GM21825 (cell line): ENCODE measurements around the gene SGCD.

Experiments used
- ATAC-seq: cut with Tn5 transposase; IDR thresholded peaks from one replicate; pipeline ENCODE4 v1.9.1; 2021; ENCODE audit warnings: mild to moderate bottlenecking, moderate library complexity; ENCODE audit not compliant: unreplicated experiment

Gene SGCD

GRCh38 chr5:156451505-156451904 is 124.5 kb downstream of the SGCD start:
- ATAC-seq: no peak

- ATAC-seq: no peak
Measured at GRCh38 chr5:156456857-156457256, 129.9 kb downstream of the SGCD start.

GRCh38 chr5:156459812-156460385 is 132.9 kb downstream of the SGCD start:
- no peak for ATAC-seq

- no peak for ATAC-seq
Measured at GRCh38 chr5:156460471-156460870, 133.5 kb downstream of the SGCD start.

- ATAC-seq: no peak
Measured at GRCh38 chr5:156466871-156467270, 139.9 kb downstream of the SGCD start.

- no peak for ATAC-seq
Measured at GRCh38 chr5:156469636-156470035, 142.7 kb downstream of the SGCD start.

GRCh38 chr5:156471893-156472292 is 144.9 kb downstream of the SGCD start:
- ATAC-seq: no peak

GRCh38 chr5:156473269-156473908 is 146.4 kb downstream of the SGCD start:
- no peak for ATAC-seq

- ATAC-seq: no peak
Measured at GRCh38 chr5:156474251-156474650, 147.3 kb downstream of the SGCD start.

- ATAC-seq: no peak
Measured at GRCh38 chr5:156475182-156476157, 148.5 kb downstream of the SGCD start.

GRCh38 chr5:156476158-156476551 is 149.2 kb downstream of the SGCD start:
- no peak for ATAC-seq

- no peak for ATAC-seq
Measured at GRCh38 chr5:156476678-156477077, 149.7 kb downstream of the SGCD start.

GRCh38 chr5:156477196-156477595 is 150.2 kb downstream of the SGCD start:
- no peak for ATAC-seq

GRCh38 chr5:156479849-156480248 is 152.9 kb downstream of the SGCD start:
- ATAC-seq: no peak

- ATAC-seq: no peak
Measured at GRCh38 chr5:156481741-156482140, 154.8 kb downstream of the SGCD start.

- no peak for ATAC-seq
Measured at GRCh38 chr5:156482818-156483217, 155.9 kb downstream of the SGCD start.

GRCh38 chr5:156486394-156487238 is 159.7 kb downstream of the SGCD start:
- ATAC-seq: no peak

- ATAC-seq: no peak
Measured at GRCh38 chr5:156491766-156492165, 164.8 kb downstream of the SGCD start.

- ATAC-seq: no peak
Measured at GRCh38 chr5:156496291-156496690, 169.3 kb downstream of the SGCD start.

GRCh38 chr5:156497804-156498208 is 170.8 kb downstream of the SGCD start:
- ATAC-seq: no peak
